Kidney (tissue), 14 donors: ENCODE measurements around the gene NRP1. TPM values are rescaled to one million over a fixed set of nuclear protein-coding genes. Genes with fewer than 3 reads are reported as not detected.

Source experiments
- DNase-seq, 5 donors: peaks; one replicate each; pipeline ENCODE4 v3.0.0-alpha.2; 2013 to 2020
- FAIRE-seq: peaks from 2 replicates; lab custom pipeline; 2012; peaks lifted over from hg19 to GRCh38; lab: Jason Lieb, UNC
- H3K27ac ChIP-seq, 2 donors: one replicate each; pipeline ENCODE4 v1.7.0; 2013; ENCODE audit warnings: low read depth in 2 of 2, low read length in 2 of 2, inconsistent platforms in 1 of 2
- H3K27me3 ChIP-seq: one replicate; pipeline ENCODE4 v1.7.1; 2013; ENCODE audit warnings: low read length, inconsistent platforms; ENCODE audit not compliant: control insufficient read depth, insufficient read depth
- H3K36me3 ChIP-seq, 3 donors: one replicate each; pipeline versions ENCODE4 v1.7.0 to v1.7.1; 2013; ENCODE audit warnings: low read length in 3 of 3, control low read depth in 1 of 3, inconsistent platforms in 1 of 3; ENCODE audit not compliant: insufficient read depth in 3 of 3, control insufficient read depth in 2 of 3
- H3K4me1 ChIP-seq, 3 donors: one replicate each; pipeline versions ENCODE4 v1.7.0 to v1.7.1; 2013; ENCODE audit warnings: low read length in 3 of 3, inconsistent platforms in 1 of 3, low read depth in 1 of 3; ENCODE audit not compliant: control insufficient read depth in 2 of 3, insufficient read depth in 2 of 3
- H3K4me3 ChIP-seq, 3 donors: one replicate each; pipeline versions ENCODE4 v1.7.0 to v1.8.1; 2013; ENCODE audit warnings: low read length in 3 of 3, control low read depth in 1 of 3, inconsistent platforms in 1 of 3
- H3K9ac ChIP-seq, 3 donors: one replicate each; pipeline versions ENCODE4 v1.7.0 to v1.7.1; 2013; ENCODE audit warnings: low read length in 3 of 3, control low read depth in 1 of 3, inconsistent platforms in 1 of 3
- H3K9me3 ChIP-seq, 3 donors: one replicate each; pipeline versions ENCODE4 v1.7.0 to v1.7.1; 2013; ENCODE audit warnings: low read length in 3 of 3, control low read depth in 1 of 3, inconsistent platforms in 1 of 3; ENCODE audit not compliant: control insufficient read depth in 2 of 3, insufficient read depth in 1 of 3
- intact Hi-C: fragments of 100-400 bp; cut with DNase I; formaldehyde crosslinking; loops from one replicate; pipeline ENCODE4 v1.11.1; 2022
- polyA plus RNA-seq: library from polyadenylated mRNA; stranded (reverse); fragments of 350-450 nt; fragmentation: Illumina TruSeq; extraction: RNeasy Lipid Tissue Mini Kit (QIAGEN cat#74804); gene quantifications from one replicate; pipeline ENCODE4 v1.2.3, GENCODE V29; 2014; ENCODE audit warnings: low read depth, low replicate concordance; ENCODE audit not compliant: insufficient read depth
- total RNA-seq: library from RNA; stranded (reverse); fragmentation: NEBNext Ultra II Directional; extraction: Animal tissue kit (Norgen Biotek cat#: 25700); gene quantifications from one replicate; pipeline ENCODE4 v1.2.1, GENCODE V29; 2021
- TF ChIP-seq, protein P1 (sequence below): IDR thresholded peaks from 3 replicates; pipeline ENCODE4 v1.5.1; 2012; ENCODE audit warnings: mild to moderate bottlenecking, moderate library complexity, borderline replicate concordance; ENCODE audit not compliant: insufficient read depth; ENCODE audit errors: extremely low read depth
- donor health status: control.
- donor health status: control.
- donor health status: control.
- donor health status: control.
- donor health status: control.
- donor health status: DM: yes; HTN: yes; CAD: no.
- donor health status: Normal renal cell carcinoma (clear cell type).

Gene NRP1
- total and polyA plus RNA-seq, 2 donors from 2014 or later, result 40.5 to 243 TPM

DNA sequence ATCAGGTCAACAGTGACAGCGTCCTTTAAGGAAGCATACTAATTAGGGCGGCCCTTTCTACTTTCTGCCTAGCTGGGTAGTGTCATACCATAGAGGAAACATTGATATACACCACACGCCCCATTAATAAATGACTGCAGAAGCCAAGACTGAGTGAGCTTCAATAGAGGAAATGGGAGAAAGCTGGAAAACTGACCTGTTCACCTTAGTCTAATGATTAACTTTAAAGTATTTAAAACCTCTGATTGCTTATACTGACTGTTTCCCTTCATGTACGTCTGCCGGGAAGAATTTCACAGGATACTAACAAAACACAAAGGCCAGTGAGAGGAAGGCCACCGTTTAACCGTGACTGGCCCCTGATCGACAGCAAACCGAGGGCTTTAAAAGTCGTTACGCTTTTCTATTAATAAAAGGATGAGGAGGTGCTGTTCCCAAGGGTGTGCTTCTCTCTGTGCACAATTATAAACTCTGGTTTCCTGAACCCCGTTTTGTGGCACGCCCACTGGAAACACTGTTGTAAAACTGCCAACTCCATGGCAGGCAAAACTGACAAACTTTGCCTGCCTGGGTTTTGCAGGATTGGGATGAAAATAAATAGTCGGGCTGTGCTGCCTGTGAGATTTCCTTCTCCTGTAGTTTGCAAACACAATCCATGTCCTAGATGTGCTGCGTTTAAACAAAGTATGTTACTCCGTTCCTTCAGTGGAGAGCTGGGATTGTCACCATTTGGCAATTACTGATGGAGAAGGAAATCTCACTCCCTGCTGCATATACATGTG, 137.6 kb downstream of the NRP1 start:
- peak; percentile 72 for FAIRE-seq
- Histone ChIP-seq H3K27ac (peak overlapping the region; percentile 77 to 84), H3K9ac (peak overlapping the region in 2 of 3 donors; percentile 7 to 30), H3K27me3 (no peaks in the 10 kb centered on the region), H3K36me3 (peaks cover 4 to 25% (median 14%) of the 10 kb centered on the region in 3 donors), H3K4me1 (peaks cover 18 to 48% (median 30%) of the 10 kb centered on the region in 3 donors), H3K4me3 (peak overlapping the region; percentile 29 to 37 (median 36)), H3K9me3 (no peaks in the 10 kb centered on the region)
- TF ChIP-seq, protein P1, sequence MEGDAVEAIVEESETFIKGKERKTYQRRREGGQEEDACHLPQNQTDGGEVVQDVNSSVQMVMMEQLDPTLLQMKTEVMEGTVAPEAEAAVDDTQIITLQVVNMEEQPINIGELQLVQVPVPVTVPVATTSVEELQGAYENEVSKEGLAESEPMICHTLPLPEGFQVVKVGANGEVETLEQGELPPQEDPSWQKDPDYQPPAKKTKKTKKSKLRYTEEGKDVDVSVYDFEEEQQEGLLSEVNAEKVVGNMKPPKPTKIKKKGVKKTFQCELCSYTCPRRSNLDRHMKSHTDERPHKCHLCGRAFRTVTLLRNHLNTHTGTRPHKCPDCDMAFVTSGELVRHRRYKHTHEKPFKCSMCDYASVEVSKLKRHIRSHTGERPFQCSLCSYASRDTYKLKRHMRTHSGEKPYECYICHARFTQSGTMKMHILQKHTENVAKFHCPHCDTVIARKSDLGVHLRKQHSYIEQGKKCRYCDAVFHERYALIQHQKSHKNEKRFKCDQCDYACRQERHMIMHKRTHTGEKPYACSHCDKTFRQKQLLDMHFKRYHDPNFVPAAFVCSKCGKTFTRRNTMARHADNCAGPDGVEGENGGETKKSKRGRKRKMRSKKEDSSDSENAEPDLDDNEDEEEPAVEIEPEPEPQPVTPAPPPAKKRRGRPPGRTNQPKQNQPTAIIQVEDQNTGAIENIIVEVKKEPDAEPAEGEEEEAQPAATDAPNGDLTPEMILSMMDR, result no peak
- peak in 4 of 5 donors; percentile 56 to 93 (median 78) for DNase-seq
- intact Hi-C loops, result no loop called here

DNA sequence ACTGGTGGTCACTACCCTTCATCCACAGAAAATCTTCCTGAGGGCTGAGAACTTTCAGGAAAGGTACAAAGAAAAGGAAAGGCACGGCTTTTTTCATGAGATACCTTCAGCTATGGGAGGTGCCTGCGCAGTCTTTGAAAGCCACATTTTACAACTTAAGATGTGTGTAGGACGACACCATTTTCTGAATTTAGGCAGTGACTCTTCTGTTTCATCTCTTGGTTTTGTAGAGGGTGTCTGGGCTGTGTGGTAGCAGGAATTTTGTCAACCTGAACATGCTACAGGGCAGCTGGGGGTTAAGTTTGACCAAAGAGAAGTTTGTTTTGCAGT, 138.1 kb downstream of the NRP1 start:
- Histone ChIP-seq H3K4me3 (peak overlapping the region in 1 of 3 donors; percentile 29), H3K4me1 (peaks cover 16 to 48% (median 30%) of the 10 kb centered on the region in 3 donors), H3K36me3 (peaks cover 4 to 22% (median 12%) of the 10 kb centered on the region in 3 donors), H3K9me3 (no peaks in the 10 kb centered on the region), H3K9ac (peak overlapping the region in 1 of 3 donors; percentile 7), H3K27me3 (no peaks in the 10 kb centered on the region), H3K27ac (peak overlapping the region; percentile 77 to 84)
- DNase-seq, result peak in 1 of 5 donors; percentile 7
- no peak for FAIRE-seq
- intact Hi-C loops, result no loop called here
- TF ChIP-seq, protein P1, result no peak

DNA sequence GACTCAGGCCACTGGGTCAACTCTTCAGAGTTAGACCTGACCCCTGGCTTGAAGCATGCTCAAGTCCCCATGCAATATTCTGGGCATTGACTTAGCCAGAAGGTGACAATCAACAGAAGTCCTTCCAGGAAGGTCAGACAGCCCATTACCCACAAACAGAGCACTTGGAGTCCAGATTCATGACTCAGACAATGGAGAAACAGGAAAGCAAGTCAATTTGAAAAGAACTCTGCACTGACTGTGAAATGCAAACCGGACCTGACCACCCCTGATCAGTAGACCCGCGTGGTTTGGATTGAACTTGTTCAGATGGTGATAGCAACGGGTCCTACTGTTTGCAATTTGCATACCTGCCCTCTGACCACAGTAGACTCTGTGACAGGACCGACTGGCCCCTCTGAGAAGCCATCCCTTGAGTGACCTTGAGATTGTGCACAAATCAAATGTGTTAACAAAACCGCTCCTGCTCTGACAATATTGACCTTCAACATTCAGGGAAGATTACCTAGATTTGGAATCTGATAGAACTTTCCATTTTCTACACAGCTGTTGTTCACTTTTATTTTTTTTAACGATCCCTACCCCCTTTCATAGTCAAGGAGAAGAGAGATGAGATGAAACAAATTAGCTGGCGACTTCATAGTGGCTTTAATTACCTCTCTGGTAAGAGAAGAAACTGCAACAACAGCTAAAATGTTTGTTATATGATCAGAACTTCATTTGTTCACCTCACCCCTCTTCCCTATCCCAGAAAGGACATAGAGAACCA, 138.7 kb downstream of the NRP1 start:
- no peak for FAIRE-seq
- H3K9ac ChIP-seq, result peak overlapping the region in 1 of 3 donors; percentile 7
- peaks cover 16 to 48% (median 30%) of the 10 kb centered on the region in 3 donors for H3K4me1 ChIP-seq
- TF ChIP-seq, protein P1, result no peak
- peak overlapping the region in 1 of 3 donors; percentile 29 for H3K4me3 ChIP-seq
- intact Hi-C loops, result no loop called here
- H3K9me3 ChIP-seq, result no peaks in the 10 kb centered on the region
- H3K36me3 ChIP-seq, result peaks cover 4 to 19% (median 12%) of the 10 kb centered on the region in 3 donors
- no peaks in the 10 kb centered on the region for H3K27me3 ChIP-seq
- H3K27ac ChIP-seq, result peak overlapping the region; percentile 77 to 84
- DNase-seq, result no peak
